ENCODE results near the gene PSMD3.
"Not testable (repeated sequence)": the region's sequence is repeated elsewhere in the genome, so short reads cannot be mapped to it uniquely, and the experiment has no call there.

PSMD3 gene

DNA sequence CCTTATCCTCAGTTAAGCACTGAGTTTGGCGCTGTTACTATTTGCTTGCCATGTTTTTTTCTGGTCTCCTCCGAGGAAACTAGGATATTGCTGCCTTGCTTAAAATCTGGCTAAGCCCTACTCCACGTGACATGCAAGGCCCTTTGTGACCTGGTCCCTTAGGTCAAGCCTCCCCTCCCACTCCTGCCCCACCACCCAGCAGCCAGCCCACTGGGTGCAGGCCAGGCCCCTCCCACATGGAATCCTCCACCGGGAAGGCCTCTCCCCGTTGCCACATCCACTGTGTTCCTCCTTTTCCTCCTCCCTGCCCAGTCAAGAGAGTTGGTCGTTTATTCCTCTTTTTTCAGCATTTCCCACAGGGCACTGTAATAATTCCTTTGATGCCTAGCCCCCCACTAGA is 16.2 kb downstream of the PSMD3 start:
- H3K4me3 ChIP-seq (ENCODE audit: low read length): no peak overlapping the region
- no peak for TF ChIP-seq ZNF274 (IDR thresholded peaks at IDR 0.05; ENCODE audit: low read depth, low read length)

DNA sequence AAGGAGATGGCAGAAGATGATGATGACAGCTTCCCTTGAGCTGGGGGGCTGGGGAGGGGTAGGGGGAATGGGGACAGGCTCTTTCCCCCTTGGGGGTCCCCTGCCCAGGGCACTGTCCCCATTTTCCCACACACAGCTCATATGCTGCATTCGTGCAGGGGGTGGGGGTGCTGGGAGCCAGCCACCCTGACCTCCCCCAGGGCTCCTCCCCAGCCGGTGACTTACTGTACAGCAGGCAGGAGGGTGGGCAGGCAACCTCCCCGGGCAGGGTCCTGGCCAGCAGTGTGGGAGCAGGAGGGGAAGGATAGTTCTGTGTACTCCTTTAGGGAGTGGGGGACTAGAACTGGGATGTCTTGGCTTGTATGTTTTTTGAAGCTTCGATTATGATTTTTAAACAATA is 16.9 kb downstream of the PSMD3 start:
- no peak overlapping the region for H3K4me3 ChIP-seq (ENCODE audit: low read length)
- no peak for TF ChIP-seq ZNF274 (IDR thresholded peaks at IDR 0.05; ENCODE audit: low read depth, low read length)

DNA sequence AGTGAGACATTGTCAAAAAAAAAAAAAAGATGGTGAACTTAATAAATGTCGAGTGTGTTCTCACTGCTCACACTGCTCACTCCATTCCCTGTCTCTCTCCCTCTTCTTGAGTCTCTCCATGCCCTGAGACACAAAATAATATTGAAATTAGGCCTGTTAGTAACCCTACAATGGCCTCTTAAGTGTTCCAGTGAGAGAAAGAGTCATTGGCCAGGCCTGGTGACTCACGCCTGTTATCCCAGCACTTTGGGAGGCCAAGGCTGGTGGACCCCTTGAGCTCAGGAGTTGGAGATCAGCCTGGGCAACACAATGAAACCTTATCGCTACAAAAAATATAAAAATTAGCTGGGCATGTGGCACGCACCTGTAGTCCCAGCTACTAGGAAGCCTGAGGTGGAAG is 18.5 kb downstream of the PSMD3 start:
- H3K4me3 ChIP-seq (ENCODE audit: low read length): no peak overlapping the region
- TF ChIP-seq ZNF274 (IDR thresholded peaks at IDR 0.05; ENCODE audit: low read depth, low read length): no peak

DNA sequence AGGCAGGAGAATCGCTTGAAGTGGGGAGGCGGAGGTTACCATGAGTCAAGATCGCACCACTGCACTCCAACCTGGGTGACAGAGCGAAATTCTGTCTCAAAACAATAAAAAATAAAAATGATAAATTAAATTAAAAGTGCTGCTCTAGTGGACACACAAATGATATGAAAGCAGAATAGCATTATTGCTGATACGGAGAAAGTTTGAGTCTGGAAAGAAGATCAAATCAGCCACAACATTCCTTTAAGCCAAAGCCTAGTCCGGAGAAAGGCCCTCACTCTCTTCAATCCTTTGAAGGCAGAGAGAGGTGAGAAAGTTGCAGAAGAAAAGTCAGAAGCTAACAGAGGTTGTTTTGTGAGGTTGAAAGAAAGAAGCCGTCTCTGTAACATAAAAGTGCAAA is 19.6 kb downstream of the PSMD3 start:
- no peak for TF ChIP-seq ZNF274 (IDR thresholded peaks at IDR 0.05; ENCODE audit: low read depth, low read length)
- H3K4me3 ChIP-seq (ENCODE audit: low read length): no peak overlapping the region

DNA sequence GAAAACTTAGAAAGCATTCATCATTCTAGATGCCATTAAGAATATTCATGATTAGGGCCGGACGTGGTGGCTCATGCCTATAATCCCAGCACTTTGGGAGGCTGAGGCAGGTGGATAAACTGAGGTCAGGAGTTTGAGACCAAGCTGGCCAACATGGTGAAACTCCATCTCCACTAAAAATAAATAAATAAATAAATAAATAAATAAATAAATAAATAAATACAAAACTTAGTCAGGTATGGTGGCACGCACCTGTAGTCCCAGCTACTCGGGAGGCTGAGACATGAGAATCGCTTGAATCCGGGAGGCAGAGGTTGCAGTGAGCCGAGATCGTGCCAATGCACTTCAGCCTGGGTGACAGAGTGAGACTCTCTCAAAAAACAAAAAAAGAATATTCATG is 20.7 kb downstream of the PSMD3 start:
- not testable (repeated sequence) for H3K4me3 ChIP-seq (ENCODE audit: low read length)

DNA sequence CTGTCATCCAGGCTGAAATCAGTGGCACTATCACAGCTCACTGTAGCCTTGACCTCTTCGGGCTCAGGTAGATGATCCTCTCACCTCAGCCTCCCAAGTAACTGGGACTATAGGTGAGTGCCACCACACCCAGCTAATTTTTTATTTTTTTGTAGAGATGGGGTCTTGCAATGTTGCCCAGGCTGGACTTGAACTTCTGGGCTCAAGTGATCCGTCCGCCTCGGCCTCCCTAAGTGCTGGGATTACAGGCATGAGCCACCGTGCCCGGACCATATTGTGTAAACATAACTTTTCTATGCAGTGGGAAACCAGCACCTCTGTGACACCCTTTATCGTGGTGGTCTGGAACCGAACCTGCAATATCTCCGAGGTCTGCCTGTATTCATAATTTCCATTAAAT is 23.5 kb downstream of the PSMD3 start:
- no peak overlapping the region for H3K4me3 ChIP-seq (ENCODE audit: low read length)
- TF ChIP-seq ZNF274 (IDR thresholded peaks at IDR 0.05; ENCODE audit: low read depth, low read length): no peak

DNA sequence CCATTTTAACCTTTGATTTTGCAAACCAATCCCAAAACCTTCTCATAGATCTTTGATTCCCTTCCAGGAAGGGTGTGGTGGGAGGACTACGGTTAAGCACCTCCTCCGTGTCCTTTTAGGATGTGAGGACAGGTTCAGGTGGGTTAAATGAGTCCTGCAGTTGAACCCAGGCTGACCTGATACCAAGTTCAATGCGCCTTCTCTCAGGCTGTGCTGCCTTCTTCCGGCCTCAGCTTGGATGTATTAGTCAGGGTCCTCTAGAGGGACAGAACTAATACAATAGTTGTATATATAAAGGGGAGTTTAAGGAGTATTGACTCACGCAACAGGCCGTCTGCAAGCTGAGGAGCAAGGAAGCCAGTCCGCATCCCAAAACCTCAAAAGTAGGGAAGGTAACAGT is 24.1 kb downstream of the PSMD3 start:
- no peak overlapping the region for H3K4me3 ChIP-seq (ENCODE audit: low read length)
- TF ChIP-seq ZNF274 (IDR thresholded peaks at IDR 0.05; ENCODE audit: low read depth, low read length): no peak

DNA sequence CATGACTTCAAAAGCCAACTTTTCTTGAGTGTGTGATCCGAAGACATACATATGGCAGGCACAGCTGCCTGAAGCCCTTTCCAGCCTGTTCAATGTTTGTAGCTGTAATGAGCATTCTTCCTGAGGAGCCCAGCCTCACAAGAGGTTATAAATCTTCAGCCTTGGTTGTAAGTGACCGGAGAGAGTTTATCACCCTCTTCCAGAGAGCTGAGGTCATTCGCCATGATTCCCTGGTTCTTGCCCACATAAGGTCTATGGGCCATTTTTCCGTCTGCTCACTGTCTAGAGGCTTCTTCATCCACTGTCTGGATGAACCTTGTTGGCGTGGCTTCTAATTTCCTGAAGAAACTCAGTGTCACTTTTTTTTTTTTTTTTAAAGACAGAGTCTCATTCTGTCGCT is 24.9 kb downstream of the PSMD3 start:
- H3K4me3 ChIP-seq (ENCODE audit: low read length): no peak overlapping the region
- TF ChIP-seq ZNF274 (IDR thresholded peaks at IDR 0.05; ENCODE audit: low read depth, low read length): no peak

DNA sequence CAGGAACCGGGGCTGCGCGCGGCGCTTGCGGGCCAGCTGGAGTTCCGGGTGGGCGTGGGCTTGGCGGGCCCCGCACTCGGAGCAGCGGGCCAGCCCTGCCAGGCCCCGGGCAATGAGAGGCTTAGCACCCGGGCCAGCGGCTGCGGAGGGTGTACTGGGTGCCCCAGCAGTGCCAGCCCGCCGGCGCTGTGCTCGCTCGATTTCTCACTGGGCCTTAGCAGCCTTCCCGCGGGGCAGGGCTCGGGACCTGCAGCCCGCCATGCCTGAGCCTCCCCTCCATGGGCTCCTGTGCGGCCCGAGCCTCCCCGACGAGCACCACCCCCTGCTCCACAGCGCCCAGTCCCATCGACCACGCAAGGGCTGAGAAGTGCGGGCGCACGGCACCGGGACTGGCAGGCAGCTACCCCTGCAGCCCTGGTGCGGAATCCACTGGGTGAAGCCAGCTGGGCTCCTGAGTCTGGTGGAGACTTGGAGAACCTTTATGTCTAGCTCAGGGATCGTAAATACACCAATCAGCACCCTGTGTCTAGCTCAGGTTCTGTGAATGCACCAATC is 30.4 kb downstream of the PSMD3 start:
- not testable (repeated sequence) for H3K4me3 ChIP-seq (ENCODE audit: low read length)

DNA sequence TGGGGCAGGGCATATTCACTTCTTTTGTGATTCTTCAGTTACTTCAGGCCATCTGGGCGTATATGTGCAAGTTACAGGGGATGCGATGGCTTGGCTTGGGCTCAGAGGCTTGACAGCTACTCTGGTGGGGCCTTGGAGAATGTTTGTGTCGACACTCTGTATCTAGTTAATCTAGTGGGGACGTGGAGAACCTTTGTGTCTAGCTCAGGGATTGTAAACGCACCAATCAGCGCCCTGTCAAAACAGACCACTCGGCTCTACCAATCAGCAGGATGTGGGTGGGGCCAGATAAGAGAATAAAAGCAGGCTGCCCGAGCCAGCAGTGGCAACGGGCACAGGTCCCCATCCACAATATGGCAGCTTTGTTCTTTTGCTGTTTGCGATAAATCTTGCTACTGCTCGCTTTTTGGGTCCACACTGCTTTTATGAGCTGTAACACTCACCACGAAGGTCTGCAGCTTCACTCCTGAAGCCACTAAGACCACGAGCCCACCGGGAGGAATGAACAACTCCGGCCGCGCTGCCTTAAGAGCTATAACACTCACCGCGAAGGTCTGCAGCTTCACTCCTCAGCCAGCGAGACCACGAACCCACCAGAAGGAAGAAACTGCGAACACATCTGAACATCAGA is 31.5 kb downstream of the PSMD3 start:
- H3K4me3 ChIP-seq (ENCODE audit: low read length): not testable (repeated sequence)

DNA sequence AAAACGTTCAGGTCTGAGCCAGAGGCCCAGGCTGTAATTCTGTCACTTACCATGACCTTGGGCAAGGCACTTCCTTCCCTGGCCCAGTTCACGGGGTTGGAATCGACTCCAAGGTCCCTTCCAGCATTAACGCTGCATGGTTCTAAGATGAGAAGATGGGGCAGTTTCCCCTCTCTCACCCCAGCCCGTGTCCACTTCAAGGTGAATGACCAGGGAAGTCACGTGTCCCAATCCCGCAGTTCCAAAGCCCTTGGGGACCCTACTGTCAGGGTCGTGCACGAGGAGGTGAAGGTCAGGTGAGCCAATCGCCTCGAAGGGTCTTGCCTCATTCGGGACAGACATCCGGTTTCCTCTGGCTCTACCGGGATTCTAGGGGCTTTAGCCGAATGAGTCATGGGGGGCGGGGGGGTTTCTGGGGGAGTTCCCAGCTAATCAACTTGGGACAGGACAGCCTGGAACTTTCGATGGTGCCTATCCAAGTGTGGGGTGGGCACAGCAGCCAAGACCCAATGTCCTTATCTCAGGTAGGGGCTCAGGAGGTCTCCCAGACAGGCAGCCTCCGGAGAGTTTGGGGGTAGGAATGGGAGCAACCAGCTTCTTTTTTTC is 33.9 kb downstream of the PSMD3 start:
- TF ChIP-seq ZNF274 (IDR thresholded peaks at IDR 0.05; ENCODE audit: low read depth, low read length): no peak
- H3K4me3 ChIP-seq (ENCODE audit: low read length): no peak overlapping the region

DNA sequence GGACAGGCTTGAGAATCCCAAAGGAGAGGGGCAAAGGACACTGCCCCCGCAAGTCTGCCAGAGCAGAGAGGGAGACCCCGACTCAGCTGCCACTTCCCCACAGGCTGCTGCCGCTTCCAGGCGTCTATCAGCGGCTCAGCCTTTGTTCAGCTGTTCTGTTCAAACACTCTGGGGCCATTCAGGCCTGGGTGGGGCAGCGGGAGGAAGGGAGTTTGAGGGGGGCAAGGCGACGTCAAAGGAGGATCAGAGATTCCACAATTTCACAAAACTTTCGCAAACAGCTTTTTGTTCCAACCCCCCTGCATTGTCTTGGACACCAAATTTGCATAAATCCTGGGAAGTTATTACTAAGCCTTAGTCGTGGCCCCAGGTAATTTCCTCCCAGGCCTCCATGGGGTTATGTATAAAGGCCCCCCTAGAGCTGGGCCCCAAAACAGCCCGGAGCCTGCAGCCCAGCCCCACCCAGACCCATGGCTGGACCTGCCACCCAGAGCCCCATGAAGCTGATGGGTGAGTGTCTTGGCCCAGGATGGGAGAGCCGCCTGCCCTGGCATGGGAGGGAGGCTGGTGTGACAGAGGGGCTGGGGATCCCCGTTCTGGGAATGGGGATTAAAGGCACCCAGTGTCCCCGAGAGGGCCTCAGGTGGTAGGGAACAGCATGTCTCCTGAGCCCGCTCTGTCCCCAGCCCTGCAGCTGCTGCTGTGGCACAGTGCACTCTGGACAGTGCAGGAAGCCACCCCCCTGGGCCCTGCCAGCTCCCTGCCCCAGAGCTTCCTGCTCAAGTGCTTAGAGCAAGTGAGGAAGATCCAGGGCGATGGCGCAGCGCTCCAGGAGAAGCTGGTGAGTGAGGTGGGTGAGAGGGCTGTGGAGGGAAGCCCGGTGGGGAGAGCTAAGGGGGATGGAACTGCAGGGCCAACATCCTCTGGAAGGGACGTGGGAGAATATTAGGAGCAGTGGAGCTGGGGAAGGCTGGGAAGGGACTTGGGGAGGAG is 34.7 kb downstream of the PSMD3 start, which contains the start of gene CSF3:
TSS of gene CSF3 (plus strand) at position 436 of the 993 bp plus-strand sequence. CDS start at position 471, 35 bp downstream.
- no peak for TF ChIP-seq ZNF274 (IDR thresholded peaks at IDR 0.05; ENCODE audit: low read depth, low read length)
- H3K4me3 ChIP-seq (ENCODE audit: low read length): no peak within 1 kb of the TSS

DNA sequence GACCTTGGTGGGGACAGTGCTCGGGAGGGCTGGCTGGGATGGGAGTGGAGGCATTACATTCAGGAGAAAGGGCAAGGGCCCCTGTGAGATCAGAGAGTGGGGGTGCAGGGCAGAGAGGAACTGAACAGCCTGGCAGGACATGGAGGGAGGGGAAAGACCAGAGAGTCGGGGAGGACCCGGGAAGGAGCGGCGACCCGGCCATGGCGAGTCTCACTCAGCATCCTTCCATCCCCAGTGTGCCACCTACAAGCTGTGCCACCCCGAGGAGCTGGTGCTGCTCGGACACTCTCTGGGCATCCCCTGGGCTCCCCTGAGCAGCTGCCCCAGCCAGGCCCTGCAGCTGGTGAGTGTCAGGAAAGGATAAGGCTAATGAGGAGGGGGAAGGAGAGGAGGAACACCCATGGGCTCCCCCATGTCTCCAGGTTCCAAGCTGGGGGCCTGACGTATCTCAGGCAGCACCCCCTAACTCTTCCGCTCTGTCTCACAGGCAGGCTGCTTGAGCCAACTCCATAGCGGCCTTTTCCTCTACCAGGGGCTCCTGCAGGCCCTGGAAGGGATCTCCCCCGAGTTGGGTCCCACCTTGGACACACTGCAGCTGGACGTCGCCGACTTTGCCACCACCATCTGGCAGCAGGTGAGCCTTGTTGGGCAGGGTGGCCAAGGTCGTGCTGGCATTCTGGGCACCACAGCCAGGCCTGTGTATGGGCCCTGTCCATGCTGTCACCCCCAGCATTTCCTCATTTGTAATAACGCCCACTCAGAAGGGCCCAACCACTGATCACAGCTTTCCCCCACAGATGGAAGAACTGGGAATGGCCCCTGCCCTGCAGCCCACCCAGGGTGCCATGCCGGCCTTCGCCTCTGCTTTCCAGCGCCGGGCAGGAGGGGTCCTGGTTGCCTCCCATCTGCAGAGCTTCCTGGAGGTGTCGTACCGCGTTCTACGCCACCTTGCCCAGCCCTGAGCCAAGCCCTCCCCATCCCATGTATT is 35.7 kb downstream of the PSMD3 start:
- no peak overlapping the region for H3K4me3 ChIP-seq (ENCODE audit: low read length)
- no peak for TF ChIP-seq ZNF274 (IDR thresholded peaks at IDR 0.05; ENCODE audit: low read depth, low read length)

Measured in GM08714 (cell line).